GM12891 (cell line): ENCODE data around the gene POLA1.

Experiments used
- POLR2AphosphoS5 ChIP-seq: IDR thresholded peaks from 2 replicates; pipeline ENCODE4 v1.6.1; 2011; ENCODE audit warnings: low read depth, low read length, control low read depth
- TAF1 ChIP-seq: IDR thresholded peaks from 2 replicates; pipeline ENCODE4 v1.6.1; 2011; ENCODE audit warnings: low read depth, low read length, control low read depth

DNA sequence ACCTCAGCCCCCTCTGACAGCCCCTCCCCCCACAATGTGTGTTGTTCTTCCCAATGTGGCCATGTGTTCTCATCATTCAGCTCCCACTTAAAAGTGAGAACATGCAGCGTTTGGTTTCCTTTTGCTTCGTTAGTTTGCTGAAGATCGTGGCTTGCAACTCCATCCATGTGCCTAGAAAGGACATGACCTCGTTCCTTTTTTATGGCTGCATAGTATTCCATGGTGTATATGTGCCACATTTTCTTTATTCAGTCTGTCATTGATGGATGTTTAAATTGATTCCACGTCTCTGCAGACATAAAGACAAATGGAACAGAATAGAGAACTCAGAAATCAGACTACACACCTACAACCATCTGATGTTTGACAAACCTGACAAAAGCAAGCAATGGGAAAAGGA is 276.1 kb downstream of the POLA1 start:
- no peak for TF ChIP-seq POLR2AphosphoS5
- TF ChIP-seq TAF1 = no peak
